ENCODE results near the gene ATP11B.
"Not testable (repeated sequence)": the region's sequence is repeated elsewhere in the genome, so short reads cannot be mapped to it uniquely, and the experiment has no call there.

Gene ATP11B

DNA sequence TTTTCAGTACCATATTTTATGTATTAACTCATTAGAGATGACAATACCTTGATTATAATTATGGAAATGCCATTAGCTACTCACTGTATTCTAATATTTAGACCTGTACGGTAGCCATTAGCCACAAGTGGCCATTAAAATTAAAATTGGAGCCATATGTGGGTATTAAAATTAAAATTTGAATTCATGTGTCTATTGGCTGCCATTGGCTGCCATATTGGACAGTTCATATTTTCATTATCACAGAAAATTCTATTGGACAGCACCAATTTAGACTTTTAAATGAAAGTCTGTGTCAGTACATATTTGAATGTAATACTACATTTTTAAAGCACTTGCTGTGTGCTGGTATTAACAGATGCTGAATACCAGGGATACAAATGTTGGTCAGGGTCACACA lies 3.0 kb downstream of the ATP11B start:
- DNase-seq: no peak

DNA sequence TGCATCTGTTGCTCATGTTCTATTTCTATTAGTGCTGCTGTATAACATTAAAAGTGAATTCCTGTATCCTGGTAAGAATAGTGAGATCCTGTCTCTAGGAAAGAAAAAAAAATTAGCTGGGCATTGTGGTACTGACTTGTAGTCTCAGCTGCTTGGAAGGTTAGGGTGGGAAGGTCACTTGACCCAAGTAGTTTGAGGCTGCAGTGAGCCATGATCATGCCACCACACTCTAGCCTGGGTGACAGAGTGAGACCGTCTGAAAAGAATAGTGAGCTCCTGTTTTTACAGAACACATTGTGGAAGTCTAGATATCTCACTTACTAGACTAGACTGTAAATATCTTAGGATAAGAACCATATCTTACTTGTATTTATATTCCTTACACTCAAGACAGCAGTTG lies 4.6 kb downstream of the ATP11B start:
- DNase-seq: no peak

DNA sequence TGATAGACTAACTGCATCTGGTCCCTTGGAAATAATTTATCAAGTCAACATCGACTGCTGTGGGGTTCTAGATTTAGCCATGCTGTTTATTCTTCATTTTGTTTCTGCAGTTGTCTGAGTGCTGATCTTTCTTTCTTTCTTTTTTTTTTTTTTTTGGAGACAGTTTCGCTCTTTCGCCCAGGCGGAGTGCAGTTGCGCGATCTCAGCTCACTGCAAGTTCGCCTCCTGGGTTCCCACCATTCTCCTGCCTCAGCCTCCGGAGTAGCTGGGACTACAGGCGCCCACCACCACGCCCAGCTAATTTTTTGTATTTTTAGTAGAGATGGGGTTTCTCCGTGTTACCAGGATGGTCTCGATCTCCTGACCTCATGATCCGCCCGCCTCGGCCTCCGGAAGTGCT lies 5.8 kb downstream of the ATP11B start:
- DNase-seq: not testable (repeated sequence)

DNA sequence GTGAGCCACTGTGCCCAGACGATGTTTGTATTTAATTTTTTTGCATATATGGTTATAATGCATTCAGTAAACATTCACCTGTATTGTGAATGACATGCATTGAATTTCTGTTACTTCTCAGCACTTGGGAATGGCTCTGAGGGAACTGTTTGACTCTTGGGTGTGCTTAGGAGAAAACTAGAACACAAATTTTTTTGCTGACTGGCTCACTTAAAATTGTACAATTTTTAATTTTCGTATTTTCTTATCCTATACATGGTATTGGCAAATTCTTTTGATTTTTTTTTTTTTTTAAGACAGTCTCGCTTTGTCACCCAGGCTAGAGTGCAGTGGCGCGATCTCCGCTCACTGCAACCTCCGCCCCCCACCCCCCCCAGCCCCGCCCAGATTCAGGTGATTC lies 7.2 kb downstream of the ATP11B start:
- no peak for DNase-seq

DNA sequence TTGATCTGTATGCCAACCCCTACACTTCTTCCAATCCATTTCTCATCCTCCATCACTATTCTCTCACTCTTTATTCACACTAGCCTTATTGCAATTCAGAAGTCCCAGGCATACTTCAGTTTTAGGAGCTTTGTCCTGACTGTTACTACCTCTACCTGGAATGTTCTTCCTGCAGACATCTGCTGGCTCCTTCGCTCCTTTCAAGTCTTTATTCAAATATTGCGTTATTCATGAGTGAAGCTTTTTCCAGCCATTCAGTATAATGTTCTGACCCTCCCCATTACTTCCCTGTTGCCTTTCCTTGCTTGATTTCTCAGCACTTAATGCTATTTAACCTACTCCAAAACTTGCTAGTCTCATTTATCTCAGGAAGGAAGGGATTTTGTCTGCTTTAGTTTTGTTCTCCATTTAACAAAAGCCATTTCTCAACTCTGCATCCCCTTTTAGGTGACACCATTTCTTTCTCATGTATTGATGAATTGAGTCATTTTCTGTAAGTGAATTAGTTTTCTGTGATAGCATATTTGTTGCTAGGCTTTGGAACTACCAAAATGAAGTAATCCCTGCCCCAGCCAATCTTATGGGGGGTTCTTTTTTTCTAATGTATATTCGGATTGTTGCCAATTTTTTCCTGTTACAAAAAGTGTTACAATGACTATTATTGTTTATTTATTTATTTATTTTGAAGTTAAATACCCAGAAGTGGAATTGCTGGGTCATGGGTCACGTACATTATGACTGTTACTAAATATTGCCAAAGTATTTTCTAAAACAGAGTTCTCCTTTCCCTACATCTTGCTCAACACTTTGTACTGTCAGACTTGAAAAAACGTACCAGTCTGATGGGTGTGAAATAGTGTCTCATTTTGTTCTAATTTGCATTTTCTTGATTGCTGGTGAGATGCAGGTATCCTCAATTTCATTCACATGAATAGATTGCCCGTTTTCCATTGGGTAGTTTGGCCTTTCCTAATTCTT lies 9.4 kb downstream of the ATP11B start:
- no peak for DNase-seq

DNA sequence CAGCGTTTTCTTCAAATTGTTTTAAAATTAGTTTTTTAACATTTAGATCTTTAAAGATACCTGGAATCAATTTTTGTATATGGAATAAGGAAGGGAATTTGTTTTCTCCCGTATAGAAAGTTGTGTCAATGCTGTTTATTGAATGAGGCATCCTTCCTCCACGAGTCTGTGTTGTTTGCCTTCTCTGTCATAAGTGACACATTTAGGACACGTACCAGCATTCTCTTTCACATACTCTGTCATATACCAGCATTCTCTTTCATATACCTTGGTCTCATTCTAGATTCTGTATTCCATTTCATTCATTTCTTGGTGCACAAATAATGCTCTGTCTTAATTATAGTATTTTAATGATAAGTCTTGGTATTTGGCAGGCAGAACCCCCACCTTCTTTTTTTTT lies 10.3 kb downstream of the ATP11B start:
- DNase-seq: no peak

DNA sequence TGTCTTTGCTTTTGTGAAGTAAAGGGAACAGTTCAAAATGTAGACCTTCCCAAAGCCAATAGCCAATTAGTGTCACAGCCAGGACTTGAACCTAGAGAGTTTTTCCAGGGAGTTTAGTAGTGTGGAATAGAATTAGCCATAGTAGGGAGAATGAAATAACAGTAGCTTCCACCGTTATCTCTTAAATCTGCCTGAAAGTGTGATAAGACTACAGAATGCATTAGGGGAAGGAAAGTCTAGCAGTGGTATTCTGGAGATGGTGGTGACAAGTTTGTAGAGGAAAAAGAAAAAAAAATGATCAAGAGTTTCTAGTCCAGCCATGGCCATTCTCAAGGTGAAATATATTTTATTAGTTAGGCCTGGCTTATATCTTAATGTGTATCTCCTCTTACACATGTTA lies 13.8 kb downstream of the ATP11B start:
- DNase-seq: no peak

DNA sequence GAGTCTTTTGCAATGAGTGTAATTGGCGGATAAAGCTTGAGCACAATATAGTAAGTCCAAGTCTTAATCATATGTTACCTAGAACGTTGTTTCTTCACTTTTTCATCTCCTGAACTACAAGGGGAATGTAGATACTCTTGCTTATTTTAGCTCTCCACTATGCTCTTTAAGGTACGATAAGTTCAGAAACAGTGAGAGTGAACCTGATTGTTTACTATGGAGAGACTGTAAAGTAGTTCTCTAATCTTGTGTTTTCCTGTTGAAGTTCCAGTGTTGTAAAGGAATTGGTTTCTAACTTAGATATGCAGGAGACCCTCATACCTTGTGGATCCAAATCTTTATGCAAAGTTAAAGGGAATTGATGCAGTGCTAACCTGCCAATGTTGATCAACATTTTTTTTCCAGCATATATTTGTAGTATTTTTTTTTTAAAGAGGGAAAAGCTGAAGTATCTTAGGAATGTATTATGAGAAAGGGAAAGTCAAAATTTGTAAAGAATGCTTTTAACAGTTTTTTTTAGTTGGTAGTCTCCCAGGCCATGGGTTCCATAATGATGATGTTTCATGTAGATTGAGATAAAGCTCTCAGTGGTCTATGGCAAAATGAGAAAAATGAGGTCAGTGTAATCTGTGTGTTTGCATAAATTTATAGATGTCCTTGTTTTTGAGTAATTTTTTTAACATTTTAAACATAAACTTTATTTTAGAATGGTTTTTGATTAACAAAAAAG lies 14.9 kb downstream of the ATP11B start:
- no peak for DNase-seq

DNA sequence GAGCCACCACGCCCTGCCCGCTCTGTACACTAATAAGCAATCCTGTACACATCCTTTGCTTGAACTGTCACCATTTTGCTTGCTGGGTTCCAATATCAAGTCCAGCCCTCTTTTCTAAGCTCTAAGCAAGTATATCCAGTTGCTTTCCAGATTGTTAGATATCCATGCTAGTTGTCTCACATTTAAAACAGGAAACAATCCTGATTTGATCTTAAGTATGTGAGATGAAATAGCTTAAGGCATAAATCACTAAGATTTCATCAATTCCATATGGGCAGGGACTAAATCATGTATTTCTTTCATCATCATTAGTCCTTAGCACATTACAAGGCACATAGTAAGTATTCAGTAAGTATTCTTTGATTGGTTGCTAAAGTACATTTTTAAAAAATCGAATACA lies 16.2 kb downstream of the ATP11B start:
- DNase-seq: peak; percentile 43

DNA sequence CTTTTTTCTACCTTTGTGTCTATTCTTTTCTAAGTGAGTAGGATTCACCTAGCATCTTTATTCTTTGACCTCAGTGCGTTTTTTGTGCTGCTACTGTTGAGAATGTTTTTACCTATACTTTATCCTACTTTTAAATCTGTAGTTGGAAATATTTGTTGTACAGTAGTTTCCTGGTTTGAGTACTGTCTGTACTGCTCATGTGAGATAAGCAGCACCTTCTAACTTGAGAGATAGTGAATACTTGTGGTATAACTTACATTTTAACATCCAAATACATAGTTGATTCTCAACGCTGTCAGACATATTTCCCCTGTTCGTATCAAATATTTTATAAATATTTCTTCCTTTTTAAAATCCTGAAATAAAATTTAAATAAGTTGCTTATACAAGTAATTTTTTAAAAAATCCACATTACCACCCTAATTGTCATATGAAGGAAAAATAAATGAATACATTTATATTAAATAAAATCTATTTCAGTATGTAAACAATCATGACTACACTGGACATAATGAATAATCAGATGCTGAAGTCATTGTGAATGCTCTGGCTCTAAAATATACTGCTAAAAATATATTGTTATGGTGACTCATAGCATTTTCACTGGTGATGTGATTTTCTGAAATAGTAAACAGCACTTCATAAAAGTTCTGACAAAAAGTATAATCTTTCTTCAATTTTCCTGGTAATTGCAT lies 17.4 kb downstream of the ATP11B start:
- DNase-seq: no peak

DNA sequence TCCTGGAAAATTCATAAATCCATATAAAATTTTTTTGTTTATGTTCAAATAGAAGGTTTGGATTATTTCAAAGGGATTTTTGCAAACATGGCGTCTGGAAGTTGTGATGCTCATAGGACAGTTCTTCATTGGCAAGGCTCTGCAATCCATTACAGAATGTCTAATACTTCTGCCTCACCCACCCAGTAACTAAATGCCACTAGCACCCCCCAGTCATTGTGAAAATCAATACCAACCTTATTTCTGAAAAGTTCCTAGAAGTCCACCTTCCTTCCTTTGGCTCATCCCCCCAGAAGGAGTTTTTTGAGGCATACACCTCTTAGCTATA lies 17.9 kb downstream of the ATP11B start:
- no peak for DNase-seq

DNA sequence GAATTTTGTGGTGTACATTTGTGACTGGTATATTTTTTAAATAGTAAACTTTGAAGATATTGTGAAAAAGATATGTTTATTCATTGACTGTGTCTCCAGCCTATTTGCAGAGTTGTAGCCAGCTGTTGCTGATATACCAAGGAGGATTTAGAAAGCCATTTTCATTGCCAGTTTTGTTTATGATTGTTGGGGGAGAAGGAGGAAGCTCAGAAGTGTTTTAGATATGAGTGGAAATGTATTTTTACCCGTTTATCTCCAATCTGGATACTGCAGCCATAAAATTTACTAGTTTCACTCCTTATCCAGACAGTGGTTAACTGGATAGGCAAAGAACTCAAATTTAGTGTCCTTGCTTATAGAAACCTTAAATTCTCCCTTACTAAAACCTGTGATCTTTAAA lies 18.8 kb downstream of the ATP11B start:
- DNase-seq: no peak

DNA sequence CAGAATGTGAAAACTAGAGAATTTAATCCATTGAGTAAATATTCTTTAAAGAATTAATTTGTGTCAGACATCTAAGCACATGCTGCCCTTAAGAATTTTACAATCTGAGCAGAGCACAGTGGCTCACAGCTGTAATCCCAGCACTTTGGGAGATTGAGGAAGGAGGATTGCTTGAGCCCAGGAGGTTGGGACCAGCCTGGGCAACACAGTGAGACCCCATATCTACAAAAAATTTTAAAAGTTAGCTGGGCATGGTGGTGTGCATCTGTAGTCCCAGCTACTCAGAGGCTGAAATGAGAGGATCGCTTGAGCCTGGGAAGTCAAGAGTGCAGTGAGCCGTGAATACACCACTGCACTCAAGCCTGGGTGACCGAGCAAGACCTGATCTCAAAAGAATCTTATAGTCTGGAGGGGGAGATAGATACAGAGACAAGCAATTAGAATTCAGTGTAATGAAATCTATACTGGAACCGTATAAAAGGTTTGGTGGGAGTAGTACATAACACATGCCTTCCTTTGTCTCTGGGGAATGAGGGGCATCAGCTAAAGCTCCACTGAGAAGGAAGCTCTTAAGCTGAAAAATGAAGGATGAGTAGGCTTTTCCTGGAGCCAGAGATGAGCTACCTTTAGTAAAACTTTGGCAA lies 21.2 kb downstream of the ATP11B start:
- DNase-seq: no peak

DNA sequence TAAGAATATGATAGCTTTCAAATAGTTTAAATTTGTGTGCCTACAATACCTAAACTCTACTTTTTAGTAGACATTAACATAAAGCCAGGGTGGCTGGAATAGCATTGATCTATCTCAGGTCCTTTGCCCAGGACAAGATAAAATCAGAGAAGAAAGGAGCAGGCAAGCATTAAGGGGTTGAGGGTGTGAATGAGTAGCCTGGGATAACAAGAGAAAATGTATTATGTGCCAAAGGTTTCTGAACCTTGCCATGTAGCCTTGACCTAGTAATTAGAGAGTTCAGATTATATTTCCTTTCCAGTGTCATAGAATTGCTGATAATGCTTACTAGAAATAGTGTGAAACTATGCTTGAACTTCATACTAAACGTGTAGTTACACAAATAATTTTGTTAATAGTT lies 22.9 kb downstream of the ATP11B start:
- no peak for DNase-seq

DNA sequence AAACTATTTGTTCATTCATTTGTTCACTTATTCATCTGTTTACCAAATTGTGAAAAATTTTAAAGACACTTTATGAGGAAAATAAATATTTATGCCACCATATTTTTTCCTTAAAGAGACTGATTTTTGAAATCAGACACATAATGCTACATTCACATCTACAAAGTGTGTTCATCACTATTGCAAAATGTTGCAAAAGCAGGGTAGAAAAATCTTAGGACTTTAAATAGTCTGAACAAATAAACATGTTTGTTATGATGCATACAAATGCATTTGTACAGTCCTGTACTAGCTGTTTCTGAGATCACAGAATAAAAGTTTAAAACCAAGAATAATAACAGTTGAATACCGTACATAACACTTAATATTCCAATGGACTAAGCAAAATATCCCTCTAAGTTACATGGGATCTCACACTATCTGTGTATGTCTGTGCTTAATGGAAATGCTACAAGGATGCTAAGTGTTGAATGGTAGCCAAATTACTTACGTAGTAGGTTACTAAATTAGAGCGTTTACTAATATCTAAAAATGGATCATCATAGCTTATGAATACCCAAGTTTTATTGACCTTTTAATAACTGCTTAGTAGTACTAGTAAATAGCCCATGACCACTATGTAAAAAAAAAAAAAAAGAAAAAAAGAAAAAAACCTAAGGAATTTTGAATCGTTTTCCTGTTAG lies 25.1 kb downstream of the ATP11B start:
- no peak for DNase-seq

DNA sequence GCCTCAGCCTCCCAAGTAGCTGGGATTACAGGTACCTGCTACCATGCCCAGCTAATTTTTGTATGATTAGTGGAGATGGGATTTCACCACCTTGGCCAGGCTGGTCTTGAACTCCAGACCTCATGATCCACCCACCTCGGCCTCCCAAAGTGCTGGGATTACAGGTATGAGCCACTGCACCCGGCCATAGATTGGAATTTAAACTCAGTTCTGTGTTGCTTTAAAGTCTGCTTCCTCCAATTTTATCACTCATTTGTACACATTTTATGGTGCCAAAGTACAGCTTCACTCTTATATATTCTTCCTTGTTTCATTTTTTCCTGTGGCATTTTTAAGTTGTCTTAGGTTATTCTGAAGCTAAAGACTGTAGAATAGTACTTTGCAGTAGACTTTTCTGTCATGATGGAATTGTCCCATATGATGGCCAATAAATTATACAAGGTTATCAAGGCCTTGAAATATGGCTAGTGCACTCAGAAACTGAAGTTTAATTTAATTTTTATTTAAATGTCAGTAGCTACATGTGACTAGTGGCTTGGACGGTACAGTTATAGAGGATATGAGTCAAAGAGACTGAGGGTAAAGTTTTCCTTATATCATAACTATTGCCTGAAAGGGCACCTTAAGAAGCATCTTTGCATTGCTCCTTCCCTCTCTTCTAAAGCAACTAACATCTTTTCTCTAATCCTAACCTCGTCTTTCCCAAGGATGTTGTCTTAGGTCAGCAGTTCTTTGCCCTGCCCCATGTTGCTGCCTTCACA lies 28.1 kb downstream of the ATP11B start:
- no peak for DNase-seq

DNA sequence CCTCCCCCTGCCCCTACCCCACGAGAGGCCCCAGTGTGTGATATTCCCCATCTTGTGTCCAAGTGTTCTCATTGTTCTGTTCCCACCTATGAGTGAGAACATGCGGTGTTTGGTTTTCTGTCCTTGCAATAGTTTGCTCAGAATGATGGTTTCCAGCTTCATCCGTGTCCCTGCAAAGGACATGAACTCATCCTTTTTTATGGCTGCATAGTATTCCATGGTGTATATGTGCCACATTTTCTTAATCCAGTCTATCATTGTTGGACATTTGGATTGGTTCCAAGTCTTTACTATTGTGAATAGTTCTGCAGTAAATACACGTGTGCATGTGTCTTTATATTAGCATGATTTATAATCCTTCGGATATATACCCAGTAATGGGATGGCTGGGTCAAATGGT lies 29.0 kb downstream of the ATP11B start:
- not testable (repeated sequence) for DNase-seq

DNA sequence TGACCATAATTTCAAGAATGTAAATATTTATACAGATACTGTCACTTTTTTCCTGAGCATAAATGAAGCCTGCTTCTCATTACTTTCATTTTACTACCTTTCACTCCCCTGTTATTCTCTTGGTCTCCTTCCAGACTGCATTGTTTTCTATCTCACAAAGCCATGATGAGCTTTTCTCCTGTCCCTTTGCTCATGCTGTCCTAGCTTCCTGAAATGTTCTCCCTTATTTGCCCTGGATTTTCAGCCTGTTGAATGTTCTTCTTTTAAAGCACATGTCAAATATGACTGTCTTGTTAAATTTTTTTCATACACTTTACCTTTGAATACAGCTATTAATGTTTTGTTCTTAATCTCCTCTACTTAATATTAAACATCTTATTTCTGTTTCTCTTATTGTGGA lies 31.7 kb downstream of the ATP11B start:
- no peak for DNase-seq

DNA sequence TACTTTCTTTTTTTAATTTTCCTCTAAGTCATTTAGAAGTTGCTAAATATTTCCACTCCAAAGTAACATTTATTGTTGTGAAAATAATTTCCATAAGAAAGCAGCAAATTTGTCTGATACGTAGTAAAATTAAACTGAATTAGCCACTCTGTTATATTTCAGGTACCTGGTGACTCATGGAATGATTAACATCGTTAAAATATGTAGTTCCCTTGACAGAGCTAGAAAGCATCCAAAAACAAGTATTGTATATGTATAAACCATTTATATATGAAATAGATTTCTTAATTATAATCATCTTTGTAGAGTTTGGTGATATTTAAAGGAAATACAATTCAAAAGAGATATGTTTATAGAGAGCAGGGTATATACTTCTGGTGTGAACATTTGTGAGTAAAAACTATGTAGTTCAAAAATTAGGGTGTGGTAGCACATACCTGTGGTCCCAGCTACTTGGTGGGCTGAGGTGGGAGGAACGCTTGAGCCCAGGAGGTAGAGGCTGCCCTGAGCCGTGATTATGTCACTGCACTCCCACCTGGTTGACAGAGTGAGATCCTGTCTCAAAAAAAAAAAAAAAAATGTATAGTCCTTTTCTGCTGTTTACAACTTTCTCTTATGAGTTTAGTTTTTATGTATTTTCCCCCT lies 36.6 kb downstream of the ATP11B start:
- DNase-seq: no peak

DNA sequence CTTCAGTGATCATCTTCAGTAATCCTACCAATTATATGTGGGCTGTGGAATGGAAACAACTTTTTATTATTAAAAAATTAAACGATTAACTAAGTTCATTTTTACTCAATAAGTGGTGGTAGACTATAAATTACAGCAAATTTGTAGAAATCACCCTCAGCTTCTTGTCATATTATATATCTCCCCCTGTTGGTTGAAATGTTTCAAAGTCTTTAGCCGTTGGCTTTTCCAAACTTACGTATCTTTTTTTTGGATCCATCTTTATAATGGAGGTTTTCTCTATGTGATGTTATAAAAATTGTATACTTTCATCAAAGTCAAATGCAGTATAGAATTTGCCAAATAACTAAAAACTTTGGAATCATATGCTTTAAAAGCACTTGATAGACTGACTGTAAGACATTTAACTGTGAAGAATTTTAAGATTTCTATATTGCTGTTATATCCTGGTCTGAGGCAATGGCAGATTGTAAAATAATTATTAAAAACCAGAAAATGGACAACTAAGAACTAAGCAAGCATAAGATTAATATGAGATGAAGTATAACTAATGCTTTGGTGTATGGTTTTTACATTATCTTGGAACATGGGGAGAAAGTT lies 44.7 kb downstream of the ATP11B start:
- DNase-seq: peak; percentile 30

DNA sequence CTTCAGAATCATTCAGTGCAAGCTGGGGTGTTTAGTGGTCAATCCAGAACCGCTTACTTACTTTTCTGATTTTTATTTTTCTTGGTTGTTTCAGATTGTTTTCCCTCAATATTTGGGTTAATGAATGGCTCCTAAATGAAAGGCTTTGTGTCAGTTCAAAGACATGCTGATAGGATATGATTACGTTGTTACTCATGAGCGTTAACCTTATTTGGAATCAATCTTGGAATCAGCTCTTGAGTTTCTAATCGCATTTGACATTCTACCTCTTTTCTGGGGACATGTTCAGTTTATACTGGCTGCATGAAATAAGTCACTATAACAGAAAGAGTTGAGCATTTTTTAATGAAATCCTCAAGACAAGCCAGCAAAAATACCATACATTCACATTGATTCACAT lies 50.2 kb downstream of the ATP11B start:
- DNase-seq: no peak
